ENCODE results near the gene DUSP16. TPM values are rescaled to one million over a fixed set of nuclear protein-coding genes. Genes with fewer than 3 reads are reported as not detected.

DUSP16 gene
- total and polyA plus RNA-seq, 2 of the 8 experiments (the other 6 are each of a cell fraction or from before 2014, with no cell fraction given) = 31.6 to 55.9 TPM

- TF ChIP-seq GABPA (IDR thresholded peaks at IDR 0.05; ENCODE audit: borderline replicate concordance, insufficient read depth, low read length) (no peak), NRF1 (IDR thresholded peaks at IDR 0.05; ENCODE audit: low read depth, low read length) (no peak)
These were observed 43.2 kb downstream of the DUSP16 start (continued) for GRCh38 chr12:12519354-12519998.
